ENCODE data around the gene SIX4. TPM values are rescaled to one million over a fixed set of nuclear protein-coding genes. Genes with fewer than 3 reads are reported as not detected.

SIX4 gene
- 7.5 and 11.8 TPM in 2 replicates for total RNA-seq (2014; rRNA removed; shearing (Covaris generic))

DNA sequence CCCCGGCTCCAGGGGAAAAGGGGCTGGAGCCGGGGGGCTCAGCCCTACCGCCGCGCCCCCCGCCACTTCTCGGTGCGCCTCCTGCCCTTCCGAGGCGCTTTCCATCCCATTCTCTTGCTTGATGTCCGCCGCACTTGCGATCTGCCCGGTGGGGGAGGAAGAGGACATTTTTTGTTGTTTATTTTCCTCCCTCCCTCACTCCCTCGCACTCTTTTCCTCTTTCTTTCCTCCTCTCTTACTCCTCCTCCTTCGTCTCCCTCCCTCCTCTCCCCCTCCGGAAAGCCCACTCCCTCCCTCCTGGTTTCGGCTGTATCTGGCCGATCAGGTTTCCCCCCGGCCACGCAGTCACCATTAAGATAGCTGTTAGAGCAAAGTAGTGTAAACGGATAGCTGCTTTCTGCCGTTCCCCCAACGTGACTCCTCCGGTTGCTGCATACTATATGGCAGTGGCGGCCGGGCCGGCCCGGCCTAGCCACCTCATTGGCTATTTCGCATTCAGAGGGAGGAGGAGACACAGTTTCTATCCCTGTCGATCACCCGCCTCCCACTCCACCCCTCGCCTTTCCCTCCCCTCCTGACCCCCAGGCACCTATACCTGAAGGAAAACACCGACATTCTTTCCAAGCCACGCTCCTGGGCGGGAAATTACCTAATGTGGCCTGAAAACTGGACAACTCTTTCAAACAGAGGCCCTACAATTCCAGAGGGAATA lies at the start of gene SIX4:
Gene SIX4 (minus strand): TSS at position 445 of the 712 bp plus-strand sequence. CDS start 277 bp downstream, at position 168.

GRCh38 chr14:60734465-60735242 lies 10.5 kb upstream of the SIX4 start, which contains the start of gene MNAT1:
Gene MNAT1, plus strand, starts transcription at chr14:60734761. Its CDS starts 102 bp downstream, at chr14:60734863.

Other genes with a start within 250 kb of the SIX4 start
- gene C14orf39, start 238.3 kb downstream of the SIX4 start, total RNA-seq (2014; rRNA removed; shearing (Covaris generic)) = 0.40 TPM in 1 of 2 replicates, not detected in the other
- 0.08 TPM in 1 of 2 replicates, not detected in the other for gene SIX6, start 215.2 kb downstream of the SIX4 start, total RNA-seq (2014; rRNA removed; shearing (Covaris generic))
- 7.7 and 11.8 TPM in 2 replicates for gene SIX1, start 74.9 kb downstream of the SIX4 start, total RNA-seq (2014; rRNA removed; shearing (Covaris generic))
- gene MNAT1, start 10.4 kb upstream of the SIX4 start, total RNA-seq (2014; rRNA removed; shearing (Covaris generic)) = 33.2 and 54.5 TPM in 2 replicates

All from A375 (cell line).